NCI-H69 (cell line): Measurements from ENCODE around the gene PCDHGB4.
"Not testable (repeated sequence)": the region's sequence is repeated elsewhere in the genome, so short reads cannot be mapped to it uniquely, and the experiment has no call there.

Source experiments
- DNase-seq: peaks from one replicate; lab custom pipeline; 2025; lab: John Stamatoyannopoulos, UW

Gene PCDHGB4

DNA sequence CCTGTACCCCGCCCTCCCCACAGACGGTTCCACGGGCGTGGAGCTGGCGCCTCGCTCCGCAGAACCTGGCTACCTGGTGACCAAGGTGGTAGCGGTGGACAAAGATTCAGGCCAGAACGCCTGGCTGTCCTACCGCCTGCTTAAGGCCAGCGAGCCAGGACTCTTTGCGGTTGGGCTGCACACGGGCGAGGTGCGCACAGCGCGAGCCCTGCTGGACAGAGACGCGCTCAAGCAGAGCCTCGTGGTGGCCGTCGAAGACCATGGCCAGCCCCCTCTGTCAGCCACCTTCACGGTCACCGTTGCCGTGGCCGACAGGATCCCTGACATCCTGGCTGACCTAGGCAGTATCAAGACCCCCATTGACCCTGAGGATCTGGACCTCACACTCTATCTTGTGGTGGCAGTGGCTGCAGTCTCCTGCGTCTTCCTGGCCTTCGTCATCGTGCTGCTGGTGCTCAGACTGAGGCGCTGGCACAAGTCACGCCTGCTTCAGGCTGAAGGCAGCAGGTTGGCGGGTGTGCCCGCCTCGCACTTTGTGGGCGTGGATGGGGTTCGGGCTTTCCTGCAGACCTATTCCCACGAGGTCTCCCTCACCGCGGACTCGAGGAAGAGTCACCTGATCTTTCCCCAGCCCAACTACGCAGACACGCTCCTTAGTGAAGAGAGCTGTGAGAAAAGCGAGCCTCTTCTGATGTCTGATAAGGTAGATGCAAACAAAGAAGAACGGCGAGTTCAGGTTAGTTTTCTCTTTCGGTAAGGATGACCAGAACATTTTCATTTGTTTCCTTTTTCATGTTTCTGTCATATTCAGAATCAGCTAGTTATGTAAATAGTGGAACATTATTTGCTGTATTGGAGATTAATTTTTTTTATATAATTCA lies 21.2 kb upstream of the PCDHGB4 start:
- no peak for DNase-seq

DNA sequence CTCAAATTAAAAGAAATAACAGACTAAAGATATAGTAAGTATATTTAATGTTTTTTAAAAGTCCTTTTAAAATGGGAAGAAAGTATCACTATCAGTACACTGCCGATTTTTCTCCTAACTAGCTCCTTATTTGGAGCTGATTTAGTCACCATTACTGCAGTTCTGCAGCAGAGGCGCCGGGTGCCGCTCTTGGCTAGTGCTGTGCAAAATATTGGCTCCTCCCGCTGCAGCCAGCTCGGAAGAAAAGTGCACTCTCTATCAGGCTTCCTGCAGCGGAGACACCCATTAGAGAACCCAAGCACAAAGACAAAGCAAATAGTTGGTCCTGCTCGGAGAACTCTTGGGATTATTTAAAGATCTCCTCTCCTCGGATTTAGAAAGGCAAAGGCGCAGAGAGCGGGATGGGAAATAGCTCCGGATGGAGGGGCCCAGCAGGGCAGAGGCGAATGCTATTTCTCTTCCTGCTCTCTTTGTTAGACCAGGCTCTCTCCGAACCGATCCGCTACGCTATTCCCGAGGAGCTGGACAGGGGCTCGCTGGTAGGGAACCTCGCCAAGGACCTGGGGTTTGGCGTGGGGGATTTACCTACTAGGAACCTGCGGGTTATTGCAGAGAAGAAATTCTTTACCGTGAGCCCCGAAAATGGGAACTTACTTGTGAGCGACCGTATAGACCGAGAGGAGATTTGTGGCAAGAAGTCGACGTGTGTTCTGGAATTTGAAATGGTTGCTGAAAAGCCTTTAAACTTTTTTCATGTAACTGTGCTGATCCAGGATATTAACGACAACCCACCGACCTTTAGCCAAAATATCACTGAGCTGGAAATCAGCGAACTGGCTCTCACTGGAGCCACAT lies 17.3 kb upstream of the PCDHGB4 start, which contains the start of gene PCDHGB3:
PCDHGB3 (plus strand) TSS at position 249 of the 855 bp plus-strand sequence; CDS start at position 402, 153 bp downstream.
- no peak for DNase-seq

DNA sequence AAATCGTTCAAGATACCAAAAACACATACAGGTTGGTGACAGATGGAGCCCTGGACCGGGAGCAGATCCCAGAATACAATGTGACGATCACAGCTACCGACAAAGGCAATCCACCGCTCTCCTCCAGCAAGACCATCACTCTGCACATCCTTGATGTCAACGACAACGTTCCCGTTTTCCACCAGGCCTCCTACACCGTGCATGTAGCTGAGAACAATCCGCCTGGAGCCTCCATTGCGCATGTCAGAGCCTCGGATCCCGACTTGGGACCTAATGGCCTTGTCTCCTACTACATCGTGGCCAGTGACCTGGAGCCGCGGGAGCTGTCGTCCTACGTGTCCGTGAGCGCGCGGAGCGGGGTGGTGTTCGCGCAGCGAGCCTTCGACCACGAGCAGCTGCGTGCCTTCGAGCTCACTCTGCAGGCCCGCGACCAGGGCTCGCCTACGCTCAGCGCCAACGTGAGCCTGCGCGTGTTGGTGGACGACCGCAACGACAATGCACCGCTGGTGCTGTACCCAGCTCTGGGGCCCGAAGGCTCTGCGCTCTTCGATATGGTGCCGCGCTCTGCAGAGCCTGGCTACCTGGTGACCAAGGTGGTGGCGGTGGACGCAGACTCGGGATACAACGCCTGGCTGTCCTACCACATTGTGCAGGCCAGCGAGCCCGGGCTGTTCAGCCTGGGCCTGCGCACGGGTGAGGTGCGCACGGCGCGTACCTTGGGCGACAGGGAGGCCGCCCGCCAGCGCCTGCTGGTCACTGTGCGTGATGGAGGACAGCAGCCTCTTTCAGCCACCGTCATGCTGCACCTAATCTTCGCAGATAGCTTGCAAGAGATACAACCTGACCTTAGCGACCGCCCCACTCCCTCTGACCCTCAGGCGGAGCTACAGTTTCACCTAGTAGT lies 15.7 kb upstream of the PCDHGB4 start:
- DNase-seq, result no peak

DNA sequence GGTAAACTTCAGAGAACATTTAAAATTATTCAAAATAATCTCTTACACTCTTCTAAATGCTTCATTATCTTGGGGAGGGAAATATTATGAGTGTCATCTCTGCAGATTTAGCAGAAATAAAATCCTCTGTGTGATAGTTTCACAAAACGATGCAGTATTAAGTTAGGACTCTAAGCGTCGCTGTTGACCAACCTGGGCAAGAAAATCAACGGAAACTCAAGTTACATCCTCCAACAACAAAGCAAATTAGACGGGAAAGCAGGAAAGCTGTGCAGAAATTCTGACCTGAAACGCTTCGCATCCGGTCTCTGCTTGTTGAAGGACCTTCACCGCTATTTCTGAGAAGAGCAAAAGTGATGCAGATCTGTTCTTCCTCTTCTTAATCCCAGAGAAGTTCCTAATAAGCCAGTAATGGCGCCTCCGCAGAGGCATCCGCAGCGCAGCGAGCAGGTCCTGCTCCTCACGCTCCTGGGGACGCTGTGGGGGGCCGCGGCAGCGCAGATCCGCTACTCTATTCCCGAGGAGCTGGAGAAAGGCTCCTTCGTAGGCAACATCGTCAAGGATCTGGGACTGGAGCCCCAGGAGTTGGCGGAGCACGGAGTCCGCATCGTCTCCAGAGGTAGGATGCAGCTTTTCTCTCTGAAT lies 13.7 kb upstream of the PCDHGB4 start, which contains the start of gene PCDHGA6:
PCDHGA6 (plus strand) TSS at position 219 of the 645 bp plus-strand sequence; CDS start at position 412, 193 bp downstream.
- peak; percentile 25 for DNase-seq

DNA sequence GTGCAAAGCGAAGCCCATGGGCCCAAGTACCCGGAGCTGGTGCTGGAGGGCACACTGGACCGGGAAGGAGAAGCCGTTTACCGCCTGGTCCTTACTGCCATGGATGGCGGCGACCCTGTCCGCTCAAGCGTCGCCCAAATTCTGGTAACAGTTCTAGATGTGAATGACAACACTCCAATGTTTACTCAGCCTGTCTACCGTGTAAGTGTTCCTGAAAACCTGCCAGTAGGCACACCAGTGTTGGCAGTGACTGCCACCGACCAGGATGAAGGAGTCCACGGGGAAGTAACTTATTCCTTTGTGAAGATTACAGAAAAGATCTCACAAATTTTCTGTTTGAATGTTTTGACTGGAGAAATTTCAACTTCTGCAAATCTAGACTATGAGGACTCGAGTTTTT lies 12.9 kb upstream of the PCDHGB4 start:
- no peak for DNase-seq

DNA sequence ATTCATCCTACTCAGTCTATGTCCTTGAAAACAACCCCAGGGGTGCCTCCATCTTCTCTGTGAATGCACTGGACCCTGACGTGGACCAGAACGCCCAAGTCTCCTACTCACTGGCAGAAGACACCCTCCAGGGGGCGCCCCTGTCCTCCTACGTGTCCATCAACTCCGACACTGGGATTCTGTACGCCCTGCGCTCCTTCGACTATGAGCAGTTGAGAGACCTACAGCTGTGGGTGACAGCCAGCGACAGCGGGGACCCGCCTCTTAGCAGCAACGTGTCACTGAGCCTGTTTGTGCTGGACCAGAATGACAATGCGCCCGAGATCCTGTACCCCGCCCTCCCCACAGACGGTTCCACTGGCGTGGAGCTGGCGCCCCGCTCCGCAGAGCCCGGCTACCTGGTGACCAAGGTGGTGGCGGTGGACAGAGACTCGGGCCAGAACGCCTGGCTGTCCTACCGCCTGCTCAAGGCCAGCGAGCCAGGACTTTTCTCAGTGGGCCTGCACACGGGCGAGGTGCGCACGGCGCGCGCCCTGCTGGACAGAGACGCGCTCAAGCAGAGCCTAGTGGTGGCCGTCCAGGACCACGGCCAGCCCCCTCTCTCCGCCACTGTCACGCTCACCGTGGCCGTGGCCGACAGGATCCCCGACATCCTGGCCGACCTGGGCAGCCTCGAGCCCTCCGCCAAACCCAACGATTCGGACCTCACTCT lies 11.9 kb upstream of the PCDHGB4 start:
- peak; percentile 11 for DNase-seq

DNA sequence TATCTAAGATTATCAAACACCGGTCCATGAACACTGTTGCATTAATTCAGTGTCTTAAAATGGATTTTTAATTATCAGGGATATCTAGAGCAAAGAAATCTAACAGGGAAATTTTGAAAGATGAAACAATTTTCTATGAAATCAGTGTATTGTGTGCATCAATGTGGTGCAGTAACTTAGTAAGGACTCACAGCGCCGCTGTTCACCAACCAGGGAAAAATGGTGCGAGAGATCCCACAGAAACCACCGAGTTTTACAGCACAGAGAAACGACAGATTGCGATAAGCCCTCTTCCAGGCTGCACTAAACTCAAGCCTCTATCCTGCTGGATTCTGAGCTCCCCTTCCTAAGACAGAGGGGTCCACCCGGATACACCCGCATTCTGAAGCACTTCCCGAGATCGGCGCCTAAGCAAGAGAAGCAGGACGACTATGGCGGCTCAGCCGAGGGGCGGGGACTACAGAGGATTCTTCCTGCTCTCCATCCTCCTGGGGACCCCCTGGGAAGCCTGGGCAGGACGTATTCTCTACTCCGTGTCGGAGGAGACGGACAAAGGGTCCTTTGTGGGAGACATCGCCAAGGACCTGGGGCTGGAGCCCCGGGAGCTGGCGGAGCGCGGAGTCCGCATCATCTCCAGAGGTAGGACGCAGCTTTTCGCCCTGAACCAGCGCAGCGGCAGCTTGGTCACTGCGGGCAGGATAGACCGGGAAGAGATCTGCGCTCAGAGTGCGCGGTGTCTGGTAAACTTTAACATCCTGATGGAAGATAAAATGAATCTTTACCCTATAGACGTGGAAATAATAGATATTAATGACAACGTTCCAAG lies 4.8 kb upstream of the PCDHGB4 start, which contains the start of gene PCDHGA7:
PCDHGA7 (plus strand) TSS at position 274 of the 826 bp plus-strand sequence; CDS start at position 432, 158 bp downstream.
- DNase-seq, result no peak

DNA sequence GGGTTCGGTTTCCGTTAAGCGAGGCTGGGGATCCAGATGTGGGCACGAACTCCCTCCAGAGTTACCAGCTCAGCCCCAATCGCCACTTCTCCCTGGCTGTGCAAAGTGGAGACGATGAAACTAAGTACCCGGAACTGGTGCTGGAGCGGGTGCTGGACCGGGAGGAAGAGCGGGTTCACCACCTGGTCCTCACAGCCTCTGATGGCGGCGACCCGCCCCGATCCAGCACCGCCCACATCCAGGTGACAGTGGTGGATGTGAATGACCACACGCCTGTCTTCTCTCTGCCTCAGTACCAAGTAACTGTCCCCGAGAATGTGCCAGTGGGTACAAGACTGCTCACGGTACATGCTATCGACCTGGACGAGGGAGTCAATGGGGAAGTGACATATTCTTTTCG lies 4.2 kb upstream of the PCDHGB4 start:
- DNase-seq, result no peak

DNA sequence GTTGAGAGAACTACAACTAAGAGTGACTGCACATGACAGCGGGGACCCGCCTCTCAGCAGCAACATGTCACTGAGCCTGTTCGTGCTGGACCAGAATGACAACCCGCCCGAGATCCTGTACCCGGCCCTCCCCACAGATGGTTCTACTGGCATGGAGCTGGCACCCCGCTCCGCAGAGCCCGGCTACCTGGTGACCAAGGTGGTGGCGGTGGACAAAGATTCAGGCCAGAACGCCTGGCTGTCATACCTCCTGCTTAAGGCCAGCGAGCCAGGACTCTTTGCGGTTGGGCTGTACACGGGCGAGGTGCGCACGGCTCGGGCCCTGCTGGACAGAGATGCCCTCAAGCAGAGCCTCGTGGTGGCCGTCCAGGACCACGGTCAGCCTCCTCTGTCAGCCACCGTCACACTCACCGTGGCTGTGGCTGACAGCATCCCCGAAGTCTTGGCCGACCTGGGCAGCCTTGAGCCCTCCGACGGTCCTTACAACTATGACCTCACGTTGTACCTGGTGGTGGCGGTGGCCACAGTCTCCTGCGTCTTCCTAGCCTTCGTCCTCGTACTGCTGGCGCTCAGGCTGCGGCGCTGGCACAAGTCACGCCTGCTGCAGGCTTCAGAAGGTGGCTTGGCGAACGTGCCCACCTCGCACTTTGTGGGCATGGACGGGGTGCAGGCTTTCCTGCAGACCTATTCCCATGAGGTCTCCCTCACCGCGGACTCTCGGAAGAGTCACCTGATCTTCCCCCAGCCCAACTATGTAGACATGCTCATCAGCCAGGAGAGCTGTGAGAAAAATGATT lies 2.8 kb upstream of the PCDHGB4 start:
- no peak for DNase-seq

DNA sequence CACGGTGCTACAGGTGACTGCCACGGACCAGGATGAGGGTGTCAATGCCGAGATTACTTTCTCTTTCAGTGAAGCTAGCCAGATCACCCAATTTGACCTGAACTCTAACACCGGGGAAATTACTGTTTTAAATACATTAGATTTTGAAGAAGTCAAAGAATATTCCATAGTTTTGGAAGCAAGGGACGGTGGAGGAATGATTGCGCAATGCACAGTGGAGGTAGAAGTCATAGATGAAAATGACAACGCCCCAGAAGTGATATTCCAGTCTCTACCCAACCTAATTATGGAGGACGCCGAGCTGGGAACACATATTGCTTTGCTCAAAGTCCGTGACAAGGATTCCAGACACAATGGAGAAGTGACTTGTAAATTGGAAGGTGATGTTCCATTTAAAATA lies 1.2 kb downstream of the PCDHGB4 start:
- DNase-seq, result no peak

DNA sequence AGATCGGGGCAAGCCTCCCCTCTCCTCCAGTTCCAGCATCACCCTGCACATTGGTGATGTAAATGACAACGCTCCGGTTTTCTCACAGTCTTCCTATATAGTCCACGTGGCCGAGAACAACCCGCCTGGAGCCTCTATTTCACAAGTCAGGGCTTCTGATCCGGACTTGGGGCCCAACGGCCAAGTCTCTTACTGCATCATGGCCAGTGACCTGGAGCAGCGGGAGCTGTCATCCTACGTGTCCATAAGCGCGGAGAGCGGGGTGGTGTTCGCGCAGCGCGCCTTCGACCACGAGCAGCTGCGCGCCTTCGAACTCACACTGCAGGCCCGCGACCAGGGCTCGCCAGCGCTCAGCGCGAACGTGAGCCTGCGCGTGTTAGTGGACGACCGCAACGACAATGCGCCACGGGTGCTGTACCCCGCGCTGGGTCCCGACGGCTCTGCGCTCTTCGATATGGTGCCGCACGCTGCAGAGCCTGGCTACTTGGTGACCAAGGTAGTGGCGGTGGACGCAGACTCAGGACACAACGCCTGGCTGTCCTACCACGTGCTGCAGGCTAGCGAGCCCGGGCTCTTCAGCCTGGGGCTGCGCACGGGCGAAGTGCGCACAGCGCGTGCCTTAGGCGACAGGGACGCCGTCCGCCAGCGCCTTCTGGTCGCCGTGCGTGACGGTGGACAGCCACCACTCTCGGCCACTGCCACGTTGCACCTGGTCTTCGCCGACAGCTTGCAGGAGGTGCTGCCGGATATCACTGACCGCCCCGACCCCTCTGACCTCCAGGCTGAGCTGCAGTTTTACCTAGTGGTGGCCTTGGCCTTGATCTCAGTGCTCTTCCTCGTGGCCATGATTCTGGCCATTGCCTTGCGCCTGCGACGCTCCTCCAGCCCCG lies 1.9 kb downstream of the PCDHGB4 start:
- DNase-seq, result no peak

DNA sequence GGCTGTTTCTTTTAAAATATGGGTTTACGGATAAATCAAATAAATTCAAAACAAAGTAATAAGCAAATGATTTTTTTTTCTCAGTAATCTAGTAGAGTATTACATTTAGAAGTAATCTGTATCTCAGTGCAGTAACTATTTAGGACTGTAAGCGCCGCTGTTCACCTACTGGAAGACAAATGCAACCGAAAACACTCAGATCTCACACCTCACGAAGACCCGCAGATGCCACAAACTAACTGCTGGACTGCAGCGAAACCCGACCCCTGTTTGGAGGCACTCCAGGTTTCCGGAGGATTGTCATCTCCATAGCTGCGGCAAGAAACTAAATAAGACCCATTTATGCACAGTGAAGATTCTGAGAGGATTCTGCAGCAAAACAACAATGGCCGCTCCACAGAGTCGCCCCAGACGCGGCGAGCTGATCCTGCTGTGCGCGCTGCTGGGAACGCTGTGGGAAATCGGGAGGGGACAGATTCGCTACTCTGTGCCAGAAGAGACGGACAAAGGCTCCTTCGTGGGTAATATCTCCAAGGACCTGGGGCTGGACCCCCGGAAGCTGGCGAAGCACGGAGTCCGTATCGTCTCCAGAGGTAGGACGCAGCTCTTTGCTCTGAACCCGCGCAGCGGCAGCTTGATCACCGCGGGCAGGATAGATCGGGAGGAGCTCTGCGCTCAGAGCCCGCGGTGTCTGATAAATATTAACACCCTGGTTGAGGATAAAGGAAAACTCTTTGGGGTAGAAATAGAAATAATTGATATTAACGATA lies 5.1 kb downstream of the PCDHGB4 start, which contains the start of gene PCDHGA8:
PCDHGA8 (plus strand) TSS at position 205 of the 770 bp plus-strand sequence; CDS start at position 386, 181 bp downstream.
- peak; percentile 39 for DNase-seq

DNA sequence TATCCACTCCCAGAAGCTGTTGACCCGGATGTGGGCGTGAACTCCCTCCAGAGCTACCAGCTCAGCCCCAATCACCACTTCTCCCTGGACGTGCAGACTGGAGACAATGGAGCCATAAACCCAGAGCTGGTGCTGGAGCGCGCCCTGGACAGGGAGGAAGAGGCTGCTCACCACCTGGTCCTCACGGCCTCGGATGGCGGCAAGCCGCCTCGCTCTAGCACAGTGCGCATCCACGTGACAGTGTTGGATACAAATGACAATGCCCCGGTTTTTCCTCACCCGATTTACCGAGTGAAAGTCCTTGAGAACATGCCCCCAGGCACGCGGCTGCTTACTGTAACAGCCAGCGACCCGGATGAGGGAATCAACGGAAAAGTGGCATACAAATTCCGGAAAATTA lies 5.8 kb downstream of the PCDHGB4 start:
- no peak for DNase-seq

DNA sequence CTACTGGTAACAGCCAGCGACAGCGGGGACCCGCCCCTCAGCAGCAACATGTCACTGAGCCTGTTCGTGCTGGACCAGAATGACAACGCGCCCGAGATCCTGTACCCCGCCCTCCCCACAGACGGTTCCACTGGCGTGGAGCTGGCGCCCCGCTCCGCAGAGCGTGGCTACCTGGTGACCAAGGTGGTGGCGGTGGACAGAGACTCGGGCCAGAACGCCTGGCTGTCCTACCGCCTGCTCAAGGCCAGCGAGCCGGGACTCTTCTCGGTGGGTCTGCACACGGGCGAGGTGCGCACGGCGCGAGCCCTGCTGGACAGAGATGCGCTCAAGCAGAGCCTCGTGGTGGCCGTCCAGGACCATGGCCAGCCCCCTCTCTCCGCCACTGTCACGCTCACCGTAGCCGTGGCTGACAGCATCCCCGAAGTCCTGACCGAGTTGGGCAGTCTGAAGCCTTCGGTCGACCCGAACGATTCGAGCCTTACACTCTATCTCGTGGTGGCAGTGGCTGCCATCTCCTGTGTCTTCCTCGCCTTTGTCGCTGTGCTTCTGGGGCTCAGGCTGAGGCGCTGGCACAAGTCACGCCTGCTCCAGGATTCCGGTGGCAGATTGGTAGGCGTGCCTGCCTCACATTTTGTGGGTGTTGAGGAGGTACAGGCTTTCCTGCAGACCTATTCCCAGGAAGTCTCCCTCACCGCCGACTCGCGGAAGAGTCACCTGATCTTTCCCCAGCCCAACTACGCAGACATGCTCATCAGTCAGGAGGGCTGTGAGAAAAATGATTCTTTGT lies 7.1 kb downstream of the PCDHGB4 start:
- DNase-seq, result not testable (repeated sequence)

DNA sequence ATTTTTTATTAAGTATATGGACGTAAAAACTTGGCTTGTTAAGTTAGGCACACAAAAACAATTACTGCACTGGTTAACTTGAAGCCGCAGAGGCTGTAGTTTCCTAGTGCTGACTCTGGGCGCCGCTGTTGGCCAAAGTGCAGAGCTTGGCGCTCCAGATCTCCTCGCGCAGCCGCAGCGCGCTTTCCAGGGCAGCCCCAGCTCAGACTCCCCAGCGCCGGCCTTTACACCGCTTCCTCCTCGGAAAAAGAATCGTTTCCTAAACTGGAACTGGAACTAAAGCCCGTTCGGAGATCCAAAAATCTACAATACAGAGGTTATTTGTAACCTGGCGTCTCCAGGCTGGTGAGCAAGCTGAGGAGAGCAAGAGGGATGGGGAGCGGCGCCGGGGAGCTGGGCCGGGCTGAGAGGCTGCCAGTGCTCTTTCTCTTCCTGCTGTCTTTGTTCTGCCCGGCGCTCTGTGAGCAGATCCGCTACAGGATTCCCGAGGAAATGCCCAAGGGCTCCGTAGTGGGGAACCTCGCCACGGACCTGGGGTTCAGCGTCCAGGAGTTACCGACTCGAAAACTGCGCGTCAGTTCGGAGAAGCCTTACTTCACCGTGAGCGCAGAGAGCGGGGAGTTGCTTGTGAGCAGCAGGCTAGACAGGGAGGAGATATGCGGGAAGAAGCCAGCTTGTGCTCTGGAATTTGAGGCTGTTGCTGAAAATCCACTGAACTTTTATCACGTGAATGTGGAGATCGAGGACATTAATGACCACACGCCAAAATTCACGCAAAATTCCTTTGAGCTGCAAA lies 10.5 kb downstream of the PCDHGB4 start, which contains the start of gene PCDHGB5:
PCDHGB5 (plus strand) TSS at position 192 of the 796 bp plus-strand sequence; CDS start at position 373, 181 bp downstream.
- DNase-seq, result not testable (repeated sequence)
